NCI-H2171 treated with DMSO at 0.1 percent for 48 hours (cell line): ENCODE data around the gene OXGR1.
"Not testable (repeated sequence)": the region's sequence is repeated elsewhere in the genome, so short reads cannot be mapped to it uniquely, and the experiment has no call there.

Experiments used
- DNase-seq: peaks from one replicate; lab custom pipeline; 2025; lab: John Stamatoyannopoulos, UW

OXGR1 gene

GRCh38 chr13:96994017-96994857, at the start of gene OXGR1:
OXGR1 (minus strand) TSS chr13:96994476; CDS start chr13:96987759, 6,717 bp downstream.
- peak; percentile 10 for DNase-seq

- no peak for DNase-seq
Observed at GRCh38 chr13:97043302-97043701, 49.0 kb upstream of the OXGR1 start.

GRCh38 chr13:97030705-97031452, 36.6 kb upstream of the OXGR1 start:
- peak; percentile 62 for DNase-seq

- peak; percentile 65 for DNase-seq
Observed at GRCh38 chr13:97028441-97029299, 34.4 kb upstream of the OXGR1 start.

- no peak for DNase-seq
Observed at GRCh38 chr13:97027162-97027554, 32.9 kb upstream of the OXGR1 start.

- DNase-seq = no peak
Observed at GRCh38 chr13:97026531-97027161, 32.4 kb upstream of the OXGR1 start.

GRCh38 chr13:97023812-97024211, 29.5 kb upstream of the OXGR1 start:
- not testable (repeated sequence) for DNase-seq

- no peak for DNase-seq
Observed at GRCh38 chr13:97023117-97023516, 28.8 kb upstream of the OXGR1 start.

- DNase-seq = no peak
Observed at GRCh38 chr13:97021241-97021640, 27.0 kb upstream of the OXGR1 start.

- no peak for DNase-seq
Observed at GRCh38 chr13:97020689-97021240, 26.5 kb upstream of the OXGR1 start.

GRCh38 chr13:97020194-97020593, 25.9 kb upstream of the OXGR1 start:
- DNase-seq = no peak

- no peak for DNase-seq
Observed at GRCh38 chr13:97019236-97019635, 25.0 kb upstream of the OXGR1 start.

GRCh38 chr13:97018029-97018819, 23.9 kb upstream of the OXGR1 start:
- DNase-seq = peak; percentile 67

- DNase-seq = no peak
Observed at GRCh38 chr13:97017322-97017721, 23.0 kb upstream of the OXGR1 start.

GRCh38 chr13:97015661-97016350, 21.5 kb upstream of the OXGR1 start:
- no peak for DNase-seq

GRCh38 chr13:97012251-97013048, 18.2 kb upstream of the OXGR1 start:
- DNase-seq = no peak

- DNase-seq = no peak
Observed at GRCh38 chr13:97011446-97012131, 17.3 kb upstream of the OXGR1 start.

- DNase-seq = no peak
Observed at GRCh38 chr13:97008643-97009042, 14.4 kb upstream of the OXGR1 start.
